ENCODE results near the gene GFOD2.

GFOD2 gene

GRCh38 chr16:67669499-67670101 is 49.5 kb downstream of the GFOD2 start:
- H3K27ac ChIP-seq: no peak overlapping the region
- no peak for TF ChIP-seq CTCF (conservative IDR thresholded peaks at IDR 0.05)

- peak overlapping the region; percentile 76 for H3K27ac ChIP-seq
- TF ChIP-seq CTCF (conservative IDR thresholded peaks at IDR 0.05): no peak
Observed at GRCh38 chr16:67668495-67669157, 50.5 kb downstream of the GFOD2 start.

GRCh38 chr16:67667817-67668494 is 51.2 kb downstream of the GFOD2 start:
- peak overlapping the region; percentile 76 for H3K27ac ChIP-seq
- peak; percentile 74 for TF ChIP-seq CTCF (conservative IDR thresholded peaks at IDR 0.05)

- peak overlapping the region; percentile 76 for H3K27ac ChIP-seq
- TF ChIP-seq CTCF (conservative IDR thresholded peaks at IDR 0.05): no peak
Observed at GRCh38 chr16:67667453-67667816, 51.7 kb downstream of the GFOD2 start.

- peak within 1 kb of the TSS; percentile 76 for H3K27ac ChIP-seq
- no peak for TF ChIP-seq CTCF (conservative IDR thresholded peaks at IDR 0.05)
Observed at GRCh38 chr16:67666559-67667452, 52.3 kb downstream of the GFOD2 start, which contains the start of the genes C16orf86 and ENKD1. C16orf86 (plus strand) TSS chr16:67666814; CDS start chr16:67666971, 157 bp downstream. ENKD1 (minus strand) TSS chr16:67666750; CDS start chr16:67666442, 308 bp downstream.

GRCh38 chr16:67666032-67666551 is 53.0 kb downstream of the GFOD2 start:
- peak overlapping the region; percentile 76 for H3K27ac ChIP-seq

More at GRCh38 chr16:67666032-67666551, 53.0 kb downstream of the GFOD2 start:
- no peak for TF ChIP-seq CTCF (conservative IDR thresholded peaks at IDR 0.05)

Measured in VCaP (cell line).